Endothelial cell of umbilical vein (primary cell): ENCODE results near the gene LECT2. TPM values are rescaled to one million over a fixed set of nuclear protein-coding genes. Genes with fewer than 3 reads are reported as not detected.

Experiments used
- BruUV-seq: library from RNA; stranded (reverse); fragments of 400-500 nt; replicated peaks from 2 replicates; lab custom pipeline; 2021; lab: Mats Ljungman, UMichigan
- CTCF ChIA-PET: fragments of 300-600, 350-600 bp; sonication (Branson Sonifier 250); formaldehyde crosslinking; loops from one replicate; lab custom pipeline; 2021; ENCODE audit warnings: antibody characterized with exemption, inconsistent platforms; lab: Charles Lee
- POLR2A ChIA-PET: fragments of 300-600, 350-600 bp; sonication (Branson Sonifier 250); formaldehyde crosslinking; loops from one replicate; lab custom pipeline; 2021; ENCODE audit warnings: antibody characterized with exemption, inconsistent platforms; lab: Charles Lee
- DNase-seq: peaks from one replicate; pipeline ENCODE4 v3.0.0-alpha.2; 2011; ENCODE audit warnings: low read depth, low spot score
- FAIRE-seq: peaks from 2 replicates; lab custom pipeline; 2011; peaks lifted over from hg19 to GRCh38; lab: Jason Lieb, UNC
- H2AFZ ChIP-seq: 2 replicates; pipeline ENCODE4 v1.6.0; 2012; ENCODE audit warnings: low read depth, low read length, control low read depth, inconsistent platforms
- H3K27ac ChIP-seq: 2 replicates; pipeline ENCODE4 v1.5.1; 2011; ENCODE audit warnings: low read depth, mild to moderate bottlenecking, control low read depth, low read length, moderate library complexity; ENCODE audit not compliant: insufficient read depth
- H3K27me3 ChIP-seq, 2 experiments: 2 replicates each; pipeline versions ENCODE4 v1.6.0 to v1.6.1; 2011; ENCODE audit warnings: low read length in 2 of 2, mixed read lengths in 1 of 2; ENCODE audit not compliant: control insufficient read depth in 2 of 2, insufficient read depth in 2 of 2
- H3K36me3 ChIP-seq, 2 experiments: 2 replicates in 1 of 2; 3 replicates in 1 of 2; pipeline ENCODE4 v1.5.1; 2011; ENCODE audit warnings: low read length in 2 of 2, mild to moderate bottlenecking in 1 of 2, moderate library complexity in 1 of 2; ENCODE audit not compliant: control insufficient read depth in 2 of 2, insufficient read depth in 2 of 2; ENCODE audit errors: extremely low read depth in 1 of 2
- H3K4me1 ChIP-seq: 3 replicates; pipeline ENCODE4 v1.5.1; 2011; ENCODE audit warnings: mild to moderate bottlenecking, low read length; ENCODE audit not compliant: control insufficient read depth, insufficient read depth; ENCODE audit errors: extremely low read depth
- H3K4me2 ChIP-seq: 2 replicates; pipeline ENCODE4 v1.6.1; 2011; ENCODE audit warnings: low read length, control low read depth, mixed read lengths; ENCODE audit not compliant: insufficient read depth
- H3K4me3 ChIP-seq, 3 experiments: fragments of 200-600 bp in 1 of 3; sonication (generic), shearing (Covaris generic) in 1 of 3; replicated peaks in 1 of 3; 2 replicates each; pipeline ENCODE4 v1.5.1; 2011 to 2016; ENCODE audit warnings: control low read depth in 3 of 3, low read length in 3 of 3, mild to moderate bottlenecking in 2 of 3, inconsistent platforms in 1 of 3, low read depth in 1 of 3, moderate library complexity in 1 of 3; ENCODE audit not compliant: insufficient read depth in 1 of 3
- H3K79me2 ChIP-seq: 2 replicates; pipeline ENCODE4 v1.6.0; 2012; ENCODE audit warnings: low read length, inconsistent platforms; ENCODE audit not compliant: control insufficient read depth, insufficient read depth
- H3K9ac ChIP-seq: replicated peaks from 2 replicates; pipeline ENCODE3; 2011; ENCODE audit warnings: low read length, control low read depth; ENCODE audit not compliant: insufficient read depth; ENCODE audit errors: extremely low read depth
- H3K9me1 ChIP-seq: replicated peaks from 3 replicates; pipeline ENCODE4 v1.6.0; 2011; ENCODE audit warnings: mild to moderate bottlenecking, low read length; ENCODE audit not compliant: control insufficient read depth, insufficient read depth; ENCODE audit errors: extremely low read depth
- H3K9me3 ChIP-seq: replicated peaks from 2 replicates; pipeline ENCODE4 v1.5.1; 2012; ENCODE audit warnings: low read length, inconsistent platforms; ENCODE audit not compliant: control insufficient read depth, insufficient read depth
- H4K20me1 ChIP-seq: replicated peaks from 2 replicates; pipeline ENCODE3; 2011; ENCODE audit warnings: mild to moderate bottlenecking, low read length; ENCODE audit not compliant: control insufficient read depth, insufficient read depth; ENCODE audit errors: extremely low read depth
- EZH2 ChIP-seq: IDR thresholded peaks from 2 replicates; pipeline ENCODE4 v1.6.1; 2012; ENCODE audit warnings: borderline replicate concordance, low read depth, mild to moderate bottlenecking, moderate library complexity, low read length, inconsistent platforms; ENCODE audit not compliant: severe bottlenecking
- FOS ChIP-seq: IDR thresholded peaks from 2 replicates; pipeline ENCODE4 v1.6.1; 2011; ENCODE audit warnings: mild to moderate bottlenecking, low read length, moderate library complexity, borderline replicate concordance; ENCODE audit not compliant: insufficient read depth
- GATA2 ChIP-seq: IDR thresholded peaks from 2 replicates; pipeline ENCODE4 v1.7.0; 2011; ENCODE audit warnings: low read depth, mild to moderate bottlenecking, moderate library complexity, mixed read lengths, low read length; ENCODE audit not compliant: insufficient read length, insufficient read depth
- JUN ChIP-seq: IDR thresholded peaks from 2 replicates; pipeline ENCODE4 v1.6.1; 2011; ENCODE audit warnings: borderline replicate concordance, low read depth; ENCODE audit not compliant: insufficient read length, insufficient read depth
- MYC ChIP-seq: IDR thresholded peaks from one replicate; pipeline ENCODE4 v1.6.1; 2011; ENCODE audit warnings: mild to moderate bottlenecking, low read depth, low read length
- POLR2A ChIP-seq: IDR thresholded peaks from 2 replicates; pipeline ENCODE4 v1.6.1; 2012; ENCODE audit warnings: low read depth, mild to moderate bottlenecking, control low read depth, low read length
- POLR2AphosphoS5 ChIP-seq: IDR thresholded peaks from 2 replicates; pipeline ENCODE4 v1.6.1; 2012; ENCODE audit warnings: low read depth, mild to moderate bottlenecking, control low read depth, low read length, moderate library complexity; ENCODE audit not compliant: insufficient read depth
- dilution Hi-C: fragments of 300-500 bp; cut with MboI; formaldehyde crosslinking; loops from one replicate; pipeline ENCODE4 v1.15.0; 2019; ENCODE audit warnings: low sequenced_read_pairs; ENCODE audit not compliant: extremely low pct_ligation_motif_present
- intact Hi-C: fragments of 100-400 bp; cut with micrococcal nuclease; formaldehyde crosslinking; loops from one replicate; pipeline ENCODE4 v1.10.0; 2022
- polyA plus RNA-seq, 4 experiments: library from polyadenylated mRNA; depleted of rRNA in 3 of 4; stranded (reverse) in 3 of 4; unstranded in 1 of 4; fragments of >200 nt; gene quantifications; 2 replicates each; pipeline versions ENCODE4 v1.2.1 to v1.2.3, GENCODE V29; 2011 to 2012; ENCODE audit warnings: missing spikeins in 1 of 4
- total RNA-seq: library from RNA; stranded (reverse); gene quantifications from 2 replicates; pipeline ENCODE4 v1.2.3, GENCODE V29; 2021
- TF ChIP-seq, protein P1 (sequence below): IDR thresholded peaks from 2 replicates; pipeline ENCODE4 v1.6.1; 2011; ENCODE audit not compliant: insufficient read depth, insufficient read length
- TF ChIP-seq, protein P2 (sequence below), 2 donors: IDR thresholded peaks; 1 replicate in 1 of 2; 2 replicates in 1 of 2; pipeline ENCODE4 v1.5.1; 2011; ENCODE audit warnings: low read length in 2 of 2, mild to moderate bottlenecking in 2 of 2, moderate library complexity in 2 of 2, control low read depth in 1 of 2, inconsistent platforms in 1 of 2, low read depth in 1 of 2; ENCODE audit not compliant: insufficient read depth in 1 of 2; ENCODE audit errors: extremely low read depth in 1 of 2

Gene LECT2
- total and polyA plus RNA-seq, 2 donors (not counting 3 experiments of a cell fraction or from before 2014, with no cell fraction given): not detected

DNA sequence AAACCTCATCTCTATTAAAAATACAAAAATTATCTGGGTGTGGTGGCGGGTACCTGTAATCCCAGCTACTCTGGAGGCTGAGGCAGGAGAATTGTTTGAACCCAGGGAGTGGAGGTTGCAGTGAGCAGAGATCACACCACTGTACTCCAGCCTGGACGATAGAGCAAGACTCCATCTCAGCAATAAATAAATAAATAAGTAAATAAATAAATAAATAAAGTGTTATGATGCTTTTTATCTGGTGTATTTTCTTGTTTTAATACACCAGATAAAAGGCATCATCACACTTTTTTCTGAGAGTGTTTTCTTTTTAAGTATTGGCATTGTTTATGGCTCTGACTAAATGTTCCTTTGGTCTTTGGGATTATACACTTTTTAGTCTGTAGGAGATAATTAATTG, 24.2 kb upstream of the LECT2 start:
- Histone ChIP-seq H3K9me1 (no peaks in the 10 kb centered on the region), H3K27me3 (peaks cover 4 to 16% of the 10 kb centered on the region in 2 experiments), H3K9me3 (no peaks in the 10 kb centered on the region), H3K9ac (peak overlapping the region; percentile 4), H3K27ac (no peak overlapping the region), H3K79me2 (no peaks in the 10 kb centered on the region), H3K4me1 (peaks cover 10% of the 10 kb centered on the region), H2AFZ (no peak overlapping the region), H3K36me3 (no peaks in the 10 kb centered on the region), H3K4me2 (peak overlapping the region; percentile 9), H4K20me1 (no peaks in the 10 kb centered on the region), H3K4me3 (no peak overlapping the region)
- intact Hi-C loops (loop anchor here (5.0 kb wide), 1 partner anchor 92 kb away; no protein-coding TSS in a partner anchor), dilution Hi-C loops (no loop called here)
- no peak for DNase-seq
- no TSS peak for BruUV-seq
- ChIA-PET CTCF (interaction anchor here (1.2 to 2.2 kb wide), 9 partner anchors 10 to 104 kb away, joined by 3 to 58 read pairs (median 15); no protein-coding TSS in a partner anchor), POLR2A (no interaction called here)
- TF ChIP-seq FOS (no peak), POLR2A (no peak), POLR2AphosphoS5 (no peak), GATA2 (no peak), MYC (no peak), EZH2 (no peak), JUN (no peak)
- TF ChIP-seq, protein P1, sequence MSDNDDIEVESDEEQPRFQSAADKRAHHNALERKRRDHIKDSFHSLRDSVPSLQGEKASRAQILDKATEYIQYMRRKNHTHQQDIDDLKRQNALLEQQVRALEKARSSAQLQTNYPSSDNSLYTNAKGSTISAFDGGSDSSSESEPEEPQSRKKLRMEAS: no peak
- TF ChIP-seq, protein P2, sequence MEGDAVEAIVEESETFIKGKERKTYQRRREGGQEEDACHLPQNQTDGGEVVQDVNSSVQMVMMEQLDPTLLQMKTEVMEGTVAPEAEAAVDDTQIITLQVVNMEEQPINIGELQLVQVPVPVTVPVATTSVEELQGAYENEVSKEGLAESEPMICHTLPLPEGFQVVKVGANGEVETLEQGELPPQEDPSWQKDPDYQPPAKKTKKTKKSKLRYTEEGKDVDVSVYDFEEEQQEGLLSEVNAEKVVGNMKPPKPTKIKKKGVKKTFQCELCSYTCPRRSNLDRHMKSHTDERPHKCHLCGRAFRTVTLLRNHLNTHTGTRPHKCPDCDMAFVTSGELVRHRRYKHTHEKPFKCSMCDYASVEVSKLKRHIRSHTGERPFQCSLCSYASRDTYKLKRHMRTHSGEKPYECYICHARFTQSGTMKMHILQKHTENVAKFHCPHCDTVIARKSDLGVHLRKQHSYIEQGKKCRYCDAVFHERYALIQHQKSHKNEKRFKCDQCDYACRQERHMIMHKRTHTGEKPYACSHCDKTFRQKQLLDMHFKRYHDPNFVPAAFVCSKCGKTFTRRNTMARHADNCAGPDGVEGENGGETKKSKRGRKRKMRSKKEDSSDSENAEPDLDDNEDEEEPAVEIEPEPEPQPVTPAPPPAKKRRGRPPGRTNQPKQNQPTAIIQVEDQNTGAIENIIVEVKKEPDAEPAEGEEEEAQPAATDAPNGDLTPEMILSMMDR (IDR thresholded peaks at IDR 0.05; ENCODE audit: extremely low read depth in 1 of 2, insufficient read depth in 1 of 2, low read depth in 1 of 2, low read length in 2 of 2): no peak
- FAIRE-seq: no peak
